HG02763 (cell line): ENCODE data around the gene CASP14.
"Not testable (repeated sequence)": the region's sequence is repeated elsewhere in the genome, so short reads cannot be mapped to it uniquely, and the experiment has no call there.

Source experiments
- ATAC-seq: cut with Tn5 transposase; IDR thresholded peaks from one replicate; pipeline ENCODE4 v1.9.1; 2021; ENCODE audit warnings: mild to moderate bottlenecking, moderate library complexity; ENCODE audit not compliant: unreplicated experiment

CASP14 gene

GRCh38 chr19:15048885-15049541, at the start of gene CASP14:
Gene CASP14 (plus strand): TSS chr19:15049480. CDS start chr19:15052252, 2,772 bp downstream.
- ATAC-seq: no peak

- no peak for ATAC-seq
These were observed 41.0 kb upstream of the CASP14 start for GRCh38 chr19:15008308-15008707.

- ATAC-seq: no peak
These were observed 38.6 kb upstream of the CASP14 start for GRCh38 chr19:15010501-15011300.

- ATAC-seq: no peak
These were observed 34.7 kb upstream of the CASP14 start for GRCh38 chr19:15014579-15014978.

GRCh38 chr19:15015946-15016542, 33.2 kb upstream of the CASP14 start:
- ATAC-seq: no peak

- not testable (repeated sequence) for ATAC-seq
These were observed 30.4 kb upstream of the CASP14 start for GRCh38 chr19:15018836-15019235.

- ATAC-seq: no peak
These were observed 27.8 kb upstream of the CASP14 start for GRCh38 chr19:15021286-15022007.

GRCh38 chr19:15022752-15023151, 26.5 kb upstream of the CASP14 start:
- ATAC-seq: no peak

- ATAC-seq: no peak
These were observed 24.1 kb upstream of the CASP14 start for GRCh38 chr19:15025217-15025616.

- ATAC-seq: no peak
These were observed 20.8 kb upstream of the CASP14 start for GRCh38 chr19:15028490-15028889.

- no peak for ATAC-seq
These were observed 17.6 kb upstream of the CASP14 start for GRCh38 chr19:15031675-15032074.

GRCh38 chr19:15035795-15036311, 13.4 kb upstream of the CASP14 start:
- no peak for ATAC-seq

- no peak for ATAC-seq
These were observed 11.7 kb upstream of the CASP14 start for GRCh38 chr19:15037586-15037985.

- ATAC-seq: no peak
These were observed 11.0 kb upstream of the CASP14 start for GRCh38 chr19:15038294-15038693.

- ATAC-seq: no peak
These were observed 7.3 kb upstream of the CASP14 start for GRCh38 chr19:15042003-15042402.

GRCh38 chr19:15042826-15043225, 6.5 kb upstream of the CASP14 start:
- ATAC-seq: no peak

- ATAC-seq: no peak
These were observed 3.8 kb upstream of the CASP14 start for GRCh38 chr19:15045506-15045905.

- ATAC-seq: no peak
These were observed 1.6 kb upstream of the CASP14 start for GRCh38 chr19:15047680-15048079.

- no peak for ATAC-seq
These were observed 1.2 kb upstream of the CASP14 start for GRCh38 chr19:15048128-15048527.

GRCh38 chr19:15050639-15051038, 1.4 kb downstream of the CASP14 start:
- no peak for ATAC-seq

- no peak for ATAC-seq
These were observed 12.8 kb downstream of the CASP14 start for GRCh38 chr19:15062036-15062435.
